SK-N-SH treated with all-trans-retinoic acid at 6 μM for 48 hours (cell line): ENCODE data around the gene ZSWIM9.

Source experiments
- ATAC-seq: fragments of 200-7000 bp; cut with Tn5 transposase; 3 replicates; pipeline ENCODE4 v1.9.1; 2020; ENCODE audit warnings: mild to moderate bottlenecking, moderate library complexity
- ARNTL ChIP-seq: fragments of 450-650 bp; formaldehyde crosslinking; IDR thresholded peaks from 2 replicates; pipeline ENCODE4 v1.5.0; 2020; ENCODE audit warnings: low read depth, mild to moderate bottlenecking, moderate library complexity, borderline replicate concordance
- CSDC2 ChIP-seq: fragments of 250-450 bp; sonication (Bioruptor Pico); IDR thresholded peaks from 2 replicates; pipeline ENCODE4 v1.5.0; 2020; ENCODE audit warnings: mild to moderate bottlenecking, moderate library complexity
- ESRRG ChIP-seq: fragments of 250-450 bp; sonication (Bioruptor Pico); IDR thresholded peaks from 2 replicates; pipeline ENCODE4 v1.6.1; 2021; ENCODE audit warnings: mild to moderate bottlenecking
- GLIS3 ChIP-seq: fragments of 250-450 bp; sonication (Bioruptor Pico); IDR thresholded peaks from 2 replicates; pipeline ENCODE4 v1.5.0; 2020; ENCODE audit warnings: mild to moderate bottlenecking, moderate library complexity
- ISL1 ChIP-seq: fragments of 250-450 bp; sonication (Bioruptor Pico); IDR thresholded peaks from 2 replicates; pipeline ENCODE4 v2.1.2; 2022; ENCODE audit warnings: mild to moderate bottlenecking, moderate library complexity
- OSR1 ChIP-seq: fragments of 250-450 bp; sonication (Bioruptor Pico); IDR thresholded peaks from 2 replicates; pipeline ENCODE4 v1.8.0; 2022; ENCODE audit warnings: moderate library complexity, mild to moderate bottlenecking, inconsistent platforms
- PPARA ChIP-seq: fragments of 250-450 bp; sonication (Bioruptor Pico); IDR thresholded peaks from 2 replicates; pipeline ENCODE4 v1.5.0; 2020; ENCODE audit warnings: mild to moderate bottlenecking, borderline replicate concordance
- RARB ChIP-seq: fragments of 250-450 bp; sonication (Bioruptor Pico); IDR thresholded peaks from 2 replicates; pipeline ENCODE4 v1.8.0; 2021; ENCODE audit warnings: mild to moderate bottlenecking, moderate library complexity
- SNAI2 ChIP-seq: fragments of 250-450 bp; sonication (Bioruptor Pico); IDR thresholded peaks from 2 replicates; pipeline ENCODE4 v1.5.0; 2020; ENCODE audit warnings: mild to moderate bottlenecking, moderate library complexity
- TCF4 ChIP-seq: fragments of 250-450 bp; sonication (Bioruptor Pico); IDR thresholded peaks from 2 replicates; pipeline ENCODE4 v1.8.0; 2021; ENCODE audit warnings: mild to moderate bottlenecking, moderate library complexity, borderline replicate concordance
- TOX ChIP-seq: fragments of 250-450 bp; sonication (Bioruptor Pico); IDR thresholded peaks from 2 replicates; pipeline ENCODE4 v1.8.0; 2021; ENCODE audit warnings: mild to moderate bottlenecking, moderate library complexity, borderline replicate concordance
- ZC3H10 ChIP-seq: fragments of 250-450 bp; sonication (Bioruptor Pico); IDR thresholded peaks from 2 replicates; pipeline ENCODE4 v1.5.1; 2021; ENCODE audit warnings: mild to moderate bottlenecking, moderate library complexity
- ZFP3 ChIP-seq: fragments of 250-450 bp; sonication (Bioruptor Pico); IDR thresholded peaks from 2 replicates; pipeline ENCODE4 v1.5.0; 2020; ENCODE audit warnings: mild to moderate bottlenecking, moderate library complexity
- ZFP30 ChIP-seq: fragments of 450-650 bp; formaldehyde crosslinking; IDR thresholded peaks from 2 replicates; pipeline ENCODE4 v1.5.0; 2022; ENCODE audit warnings: mild to moderate bottlenecking, moderate library complexity
- ZNF565 ChIP-seq: fragments of 450-650 bp; formaldehyde crosslinking; conservative IDR thresholded peaks from 2 replicates; pipeline ENCODE4 v1.5.0; 2020; ENCODE audit warnings: low read depth, mild to moderate bottlenecking, moderate library complexity
- ZNF70 ChIP-seq: fragments of 450-650 bp; formaldehyde crosslinking; IDR thresholded peaks from 2 replicates; pipeline ENCODE4 v1.5.0; 2020; ENCODE audit warnings: mild to moderate bottlenecking, moderate library complexity
- ZNF8 ChIP-seq: fragments of 450-650 bp; formaldehyde crosslinking; IDR thresholded peaks from 2 replicates; pipeline ENCODE4 v1.5.0; 2020; ENCODE audit warnings: mild to moderate bottlenecking, moderate library complexity
- TF ChIP-seq, protein P1 (sequence below): fragments of 250-450 bp; sonication (Bioruptor Pico); IDR thresholded peaks from 2 replicates; pipeline ENCODE4 v1.8.0; 2020; ENCODE audit warnings: mild to moderate bottlenecking, moderate library complexity, borderline replicate concordance
- TF ChIP-seq, protein P2 (sequence below): fragments of 250-450 bp; sonication (Bioruptor Pico); IDR thresholded peaks from 2 replicates; pipeline ENCODE4 v1.5.1; 2021; ENCODE audit warnings: mild to moderate bottlenecking, moderate library complexity

Gene ZSWIM9

DNA sequence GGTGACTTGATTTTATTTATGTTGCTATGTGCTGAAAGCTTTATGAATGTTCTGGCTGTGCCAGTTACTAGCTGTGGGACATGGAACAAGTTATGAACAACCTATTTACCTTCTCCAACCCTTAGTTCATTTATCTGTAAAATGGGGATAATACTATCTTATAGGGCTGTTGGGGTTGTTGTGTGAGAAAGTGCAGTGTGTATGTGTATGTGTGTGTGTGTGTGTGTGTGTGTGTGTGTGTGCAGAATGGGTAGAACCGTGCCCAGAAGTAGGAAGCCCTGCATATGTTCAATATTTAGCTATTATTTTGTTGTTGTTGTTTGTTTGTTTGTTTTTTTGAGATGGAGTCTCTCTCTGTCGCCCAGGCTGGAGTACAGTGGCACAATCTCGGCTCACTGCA is 20.4 kb downstream of the ZSWIM9 start (continued):
- no peak for TF ChIP-seq PPARA (CRISPR knock-in tag)
- TF ChIP-seq ZNF70 (CRISPR knock-in tag) = no peak
- TF ChIP-seq ZC3H10 = no peak
- no peak for TF ChIP-seq TCF4 (CRISPR knock-in tag)
- TF ChIP-seq GLIS3 (CRISPR knock-in tag) = no peak
- TF ChIP-seq ARNTL (CRISPR knock-in tag) = no peak

DNA sequence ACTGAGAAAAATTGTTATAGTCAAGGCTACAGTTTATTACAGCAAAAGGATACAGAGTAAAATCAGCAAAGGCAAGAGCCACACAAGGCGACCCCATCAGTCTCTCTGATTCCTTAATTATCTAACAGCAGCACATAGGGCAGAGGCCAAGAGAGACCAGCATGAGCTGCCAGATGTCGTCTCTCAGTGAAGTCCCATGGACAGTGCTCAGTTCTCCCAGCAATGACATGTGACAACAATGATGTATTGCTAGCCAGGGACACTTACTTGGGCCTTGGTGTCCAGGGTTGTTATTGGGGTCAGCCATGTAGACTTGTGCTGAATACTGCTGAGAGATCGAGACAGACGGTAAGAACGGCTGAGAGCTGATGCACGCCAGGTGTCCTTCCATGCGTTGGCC is 22.3 kb downstream of the ZSWIM9 start:
- ATAC-seq = no peak
- no peak for TF ChIP-seq ARNTL (CRISPR knock-in tag)
- TF ChIP-seq SNAI2 (CRISPR knock-in tag) = no peak
- TF ChIP-seq GLIS3 (CRISPR knock-in tag) = no peak
- TF ChIP-seq OSR1 (CRISPR knock-in tag) = no peak
- TF ChIP-seq ZFP3 (CRISPR knock-in tag) = no peak
- TF ChIP-seq PPARA (CRISPR knock-in tag) = no peak
- TF ChIP-seq ZFP30 (CRISPR knock-in tag) = no peak
- TF ChIP-seq TOX (CRISPR knock-in tag) = no peak
- TF ChIP-seq, protein P1, sequence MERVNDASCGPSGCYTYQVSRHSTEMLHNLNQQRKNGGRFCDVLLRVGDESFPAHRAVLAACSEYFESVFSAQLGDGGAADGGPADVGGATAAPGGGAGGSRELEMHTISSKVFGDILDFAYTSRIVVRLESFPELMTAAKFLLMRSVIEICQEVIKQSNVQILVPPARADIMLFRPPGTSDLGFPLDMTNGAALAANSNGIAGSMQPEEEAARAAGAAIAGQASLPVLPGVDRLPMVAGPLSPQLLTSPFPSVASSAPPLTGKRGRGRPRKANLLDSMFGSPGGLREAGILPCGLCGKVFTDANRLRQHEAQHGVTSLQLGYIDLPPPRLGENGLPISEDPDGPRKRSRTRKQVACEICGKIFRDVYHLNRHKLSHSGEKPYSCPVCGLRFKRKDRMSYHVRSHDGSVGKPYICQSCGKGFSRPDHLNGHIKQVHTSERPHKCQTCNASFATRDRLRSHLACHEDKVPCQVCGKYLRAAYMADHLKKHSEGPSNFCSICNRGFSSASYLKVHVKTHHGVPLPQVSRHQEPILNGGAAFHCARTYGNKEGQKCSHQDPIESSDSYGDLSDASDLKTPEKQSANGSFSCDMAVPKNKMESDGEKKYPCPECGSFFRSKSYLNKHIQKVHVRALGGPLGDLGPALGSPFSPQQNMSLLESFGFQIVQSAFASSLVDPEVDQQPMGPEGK (CRISPR knock-in tag) = no peak
- TF ChIP-seq, protein P2, sequence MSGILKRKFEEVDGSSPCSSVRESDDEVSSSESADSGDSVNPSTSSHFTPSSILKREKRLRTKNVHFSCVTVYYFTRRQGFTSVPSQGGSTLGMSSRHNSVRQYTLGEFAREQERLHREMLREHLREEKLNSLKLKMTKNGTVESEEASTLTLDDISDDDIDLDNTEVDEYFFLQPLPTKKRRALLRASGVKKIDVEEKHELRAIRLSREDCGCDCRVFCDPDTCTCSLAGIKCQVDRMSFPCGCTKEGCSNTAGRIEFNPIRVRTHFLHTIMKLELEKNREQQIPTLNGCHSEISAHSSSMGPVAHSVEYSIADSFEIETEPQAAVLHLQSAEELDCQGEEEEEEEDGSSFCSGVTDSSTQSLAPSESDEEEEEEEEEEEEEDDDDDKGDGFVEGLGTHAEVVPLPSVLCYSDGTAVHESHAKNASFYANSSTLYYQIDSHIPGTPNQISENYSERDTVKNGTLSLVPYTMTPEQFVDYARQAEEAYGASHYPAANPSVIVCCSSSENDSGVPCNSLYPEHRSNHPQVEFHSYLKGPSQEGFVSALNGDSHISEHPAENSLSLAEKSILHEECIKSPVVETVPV (CRISPR knock-in tag) = no peak
- no peak for TF ChIP-seq ZNF8
- TF ChIP-seq ZC3H10 = no peak
- TF ChIP-seq ISL1 = no peak
- no peak for TF ChIP-seq ZNF565 (CRISPR knock-in tag)

DNA sequence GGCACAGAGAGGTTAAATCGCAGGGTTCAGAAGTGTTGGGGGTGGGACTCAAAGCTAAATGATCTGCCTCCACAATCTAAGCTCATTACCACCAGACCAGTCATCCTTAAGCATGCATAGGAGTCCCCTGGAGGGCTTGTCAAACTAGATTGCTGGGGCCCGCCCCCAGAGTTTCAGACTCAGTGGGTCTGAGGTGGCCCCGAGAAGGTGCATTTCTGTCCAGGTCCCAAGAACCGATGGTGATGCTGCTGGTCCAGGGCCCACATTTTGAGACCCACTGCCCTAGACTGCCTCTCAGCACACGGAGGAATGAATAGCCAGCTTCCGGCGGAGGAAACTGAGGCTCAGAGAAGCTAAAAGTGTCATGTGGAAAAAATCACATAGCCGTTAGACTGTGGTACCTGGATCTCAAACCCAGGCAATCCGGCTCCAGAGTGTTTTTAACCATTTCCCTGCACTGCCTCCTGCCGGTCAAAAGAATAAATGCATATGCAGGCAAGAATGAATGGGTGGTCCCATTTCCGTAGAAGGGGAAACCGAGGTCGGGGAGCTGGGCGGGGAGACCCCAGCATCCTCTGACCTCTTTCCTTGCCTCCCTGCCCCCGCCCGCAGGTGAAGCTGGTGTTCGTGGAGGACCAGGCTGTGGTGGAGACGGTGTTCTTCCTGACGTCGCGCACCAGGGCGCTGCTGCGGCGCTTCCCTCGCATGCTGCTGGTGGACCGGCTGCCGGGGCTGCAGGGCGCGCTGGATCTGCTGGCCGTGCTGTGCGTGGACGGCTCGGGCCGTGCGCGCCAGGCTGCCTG is 23.8 kb downstream of the ZSWIM9 start:
- TF ChIP-seq CSDC2 (no peak), ARNTL (CRISPR knock-in tag) (no peak), ZNF8 (no peak), ZFP30 (CRISPR knock-in tag) (no peak), ZNF70 (CRISPR knock-in tag) (no peak), GLIS3 (CRISPR knock-in tag) (no peak), ZFP3 (CRISPR knock-in tag) (no peak), ESRRG (no peak), ISL1 (no peak), PPARA (CRISPR knock-in tag) (no peak), RARB (no peak), ZNF565 (CRISPR knock-in tag) (no peak)
- TF ChIP-seq, protein P1 (CRISPR knock-in tag) = no peak
- TF ChIP-seq, protein P2 (CRISPR knock-in tag) = no peak
- ATAC-seq = no peak
